SIG-M5 treated with dmso at 0.1 percent for 504 hours (cell line): ENCODE measurements around the gene TIMM17A.
"Not testable (repeated sequence)": the region's sequence is repeated elsewhere in the genome, so short reads cannot be mapped to it uniquely, and the experiment has no call there.

Experiments used
- DNase-seq: peaks from one replicate; lab custom pipeline; 2025; ENCODE audit not compliant: unreplicated experiment; lab: John Stamatoyannopoulos, UW

TIMM17A gene

DNA sequence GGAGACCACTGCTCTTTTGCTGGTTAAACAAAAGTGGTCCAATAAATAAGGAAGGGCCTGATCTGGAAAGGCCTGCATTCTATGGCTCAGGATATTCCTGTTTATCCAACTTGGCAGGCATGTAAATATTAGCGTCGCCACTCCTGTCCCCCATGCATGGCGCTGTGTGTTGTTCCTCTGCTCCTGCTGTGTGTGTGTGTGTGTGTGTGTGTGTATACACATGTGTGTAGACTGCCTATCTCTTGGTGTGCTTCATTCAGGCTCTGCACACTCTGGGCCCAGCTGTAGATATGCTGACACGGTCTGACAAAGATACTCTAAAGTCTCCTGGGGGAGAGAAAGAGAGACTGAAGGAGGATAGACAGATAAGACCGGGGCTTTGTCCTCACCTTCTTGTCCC is 15.7 kb upstream of the TIMM17A start:
- DNase-seq = no peak

DNA sequence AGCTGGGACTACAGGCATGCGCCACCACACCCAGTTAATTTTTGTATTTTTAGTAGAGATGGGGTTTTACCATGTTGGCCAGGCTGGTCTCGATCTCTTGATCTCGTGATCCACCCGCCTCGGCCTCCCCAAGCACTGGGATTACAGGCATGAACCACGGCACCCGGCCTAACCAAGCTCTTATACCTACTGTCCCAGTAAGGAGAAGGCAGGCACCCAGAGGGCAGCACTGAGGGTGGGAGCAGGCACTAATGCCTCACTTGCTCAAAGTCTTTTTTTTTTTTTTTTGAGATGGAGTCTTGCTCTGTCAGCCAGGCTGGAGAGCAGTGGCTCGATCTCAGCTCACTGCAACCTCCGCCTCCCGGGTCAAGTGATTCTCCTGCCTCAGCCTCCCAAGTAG is 15.0 kb upstream of the TIMM17A start:
- DNase-seq = not testable (repeated sequence)

GRCh38 chr1:201941420-201942128 is 13.7 kb upstream of the TIMM17A start:
- DNase-seq = no peak

DNA sequence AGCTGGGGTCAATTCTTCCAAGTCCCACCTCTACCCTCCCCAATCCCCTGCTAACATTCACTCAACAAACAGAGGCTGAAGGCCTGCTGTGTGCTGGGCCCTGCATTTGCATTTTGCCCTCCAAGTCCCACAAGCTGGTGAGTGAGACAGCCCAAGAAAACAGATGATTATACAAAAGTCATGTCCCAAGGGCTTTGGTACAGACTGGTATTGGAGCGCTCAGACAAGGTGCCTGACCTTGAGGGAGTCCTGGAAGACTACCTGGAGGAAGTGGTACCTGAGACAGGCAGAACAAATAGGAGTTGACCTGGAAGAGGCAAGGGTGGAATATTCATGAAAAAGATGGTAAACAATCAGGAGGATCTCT is 13.2 kb upstream of the TIMM17A start:
- DNase-seq = no peak

- no peak for DNase-seq
Measured at GRCh38 chr1:201944002-201944401, 11.3 kb upstream of the TIMM17A start.

DNA sequence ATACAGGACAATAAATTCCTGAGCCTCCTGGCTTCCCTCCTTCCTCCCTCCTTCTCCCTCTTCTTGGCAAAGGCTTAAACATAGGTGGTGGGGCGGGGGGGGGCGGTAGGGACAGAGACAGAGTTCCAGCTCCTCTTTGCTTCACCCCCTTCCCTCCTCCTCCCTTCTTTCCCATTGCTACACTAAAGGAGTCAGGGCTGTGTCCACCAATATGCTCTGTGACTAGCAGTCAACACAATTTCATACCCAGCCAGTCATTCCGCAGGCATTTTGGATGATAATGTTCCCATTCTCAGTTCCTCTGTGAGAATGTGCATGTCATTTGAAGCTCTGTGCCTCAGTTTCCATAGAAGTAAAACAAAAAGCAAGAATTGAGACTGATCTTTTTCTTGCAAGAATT is 10.7 kb upstream of the TIMM17A start:
- no peak for DNase-seq

- DNase-seq = no peak
Measured at GRCh38 chr1:201945157-201945556, 10.1 kb upstream of the TIMM17A start.

DNA sequence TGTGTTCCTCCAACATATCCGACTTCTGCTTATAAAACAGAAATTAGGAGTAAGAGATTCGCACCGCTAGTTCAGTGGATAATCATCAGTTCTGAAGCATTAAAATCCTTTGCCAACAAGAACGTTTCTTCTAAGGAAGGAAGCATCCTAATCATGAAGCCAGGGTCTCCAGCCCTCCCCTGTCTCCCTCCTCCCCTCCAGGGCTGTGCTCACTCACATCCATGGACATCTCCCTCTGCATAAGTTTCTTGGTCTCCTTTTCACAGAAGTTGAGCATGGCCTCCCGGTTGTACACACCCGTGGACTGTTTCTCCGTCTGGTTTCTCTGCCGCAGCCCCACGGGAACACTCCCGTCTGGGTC is 9.5 kb upstream of the TIMM17A start:
- no peak for DNase-seq

DNA sequence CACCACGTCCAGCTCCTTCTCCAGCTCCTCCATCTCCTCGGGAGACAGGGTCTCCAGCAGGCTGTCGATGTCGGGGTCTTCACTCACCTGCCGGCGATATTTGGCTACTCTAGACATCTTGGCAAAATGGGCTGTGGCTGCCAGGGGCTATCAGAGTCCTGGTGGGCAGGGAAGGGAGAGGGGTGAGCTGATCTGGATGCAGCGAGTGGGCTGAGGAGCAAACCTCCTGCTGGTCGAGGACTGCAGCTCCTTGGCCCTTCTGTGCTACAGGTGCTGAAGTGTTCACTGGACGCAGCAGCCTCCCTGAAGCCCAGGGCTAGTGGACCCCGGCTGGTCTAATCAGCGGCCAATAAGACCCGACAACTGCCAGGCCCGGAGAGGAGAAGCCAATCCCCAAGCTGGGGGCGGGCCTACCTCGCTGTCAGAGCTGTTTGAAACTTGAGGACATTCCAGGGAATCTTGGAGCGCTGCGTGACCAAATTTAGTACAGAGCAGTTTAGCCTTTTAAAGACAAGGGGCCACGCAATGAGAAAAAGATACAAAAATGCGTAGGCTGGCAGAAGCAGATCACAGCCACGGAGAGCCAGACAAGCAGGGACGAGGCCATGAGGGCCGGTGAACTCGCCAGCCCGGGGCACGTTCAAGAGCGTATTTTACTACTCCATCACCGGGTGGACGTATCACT is 8.9 kb upstream of the TIMM17A start, which contains the start of gene LMOD1:
Gene LMOD1, minus strand, starts transcription at position 325 of the 685 bp plus-strand sequence. Its CDS starts 208 bp downstream, at position 117.
- DNase-seq = no peak

DNA sequence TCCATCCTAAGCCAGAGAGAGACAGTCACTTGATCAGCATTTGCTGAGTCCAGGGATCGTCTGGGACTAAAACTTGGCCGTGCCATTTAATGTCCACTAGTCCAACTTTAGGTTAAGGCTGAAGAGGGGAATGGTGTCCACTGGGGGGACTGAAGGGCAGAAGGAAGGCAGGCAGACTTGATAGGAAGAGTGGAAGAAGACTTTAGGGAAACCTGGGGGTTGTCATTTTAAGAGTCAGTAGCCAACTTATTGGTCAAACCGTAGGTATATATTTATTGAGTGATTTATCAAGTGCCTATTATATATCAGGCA is 7.7 kb upstream of the TIMM17A start:
- DNase-seq = no peak

- DNase-seq = no peak
Measured at GRCh38 chr1:201949491-201949890, 5.8 kb upstream of the TIMM17A start.

DNA sequence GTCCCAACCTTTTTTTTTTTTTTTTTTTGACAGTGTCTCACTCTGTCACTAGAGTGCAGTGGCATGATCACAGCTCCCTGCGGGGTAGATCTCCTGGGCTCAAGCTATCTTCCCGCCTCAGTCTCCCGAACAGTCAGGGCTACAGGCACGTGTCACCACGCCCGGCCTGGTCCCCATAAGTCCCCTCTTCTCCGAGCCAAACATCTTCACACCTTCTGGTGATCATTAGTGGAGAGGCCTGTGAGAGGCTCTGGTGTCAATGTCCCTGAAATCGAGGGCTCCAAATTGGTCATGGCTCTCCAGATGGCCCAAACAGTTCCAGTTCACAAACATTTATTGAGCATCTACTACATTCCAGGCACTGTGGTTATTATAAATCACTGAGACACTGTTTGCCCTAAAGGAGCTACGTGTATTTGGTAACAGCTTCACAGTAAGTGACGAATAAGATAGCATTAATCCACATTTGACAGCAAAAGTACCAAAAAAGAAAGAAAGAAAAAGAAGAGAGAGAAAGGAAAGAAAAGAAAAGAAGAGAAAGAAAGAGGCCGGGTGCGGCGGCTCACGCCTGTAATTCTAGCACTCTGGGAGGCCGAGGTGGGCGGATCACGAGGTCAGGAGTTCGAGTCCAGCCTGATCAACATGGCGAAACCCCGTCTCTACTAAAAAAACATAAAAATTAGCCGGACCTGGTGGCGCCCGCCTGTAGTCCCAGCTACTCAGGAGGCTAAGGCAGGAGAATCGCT is 867 bp upstream of the TIMM17A start:
- DNase-seq = no peak

GRCh38 chr1:201955729-201956143 is 433 bp downstream of the TIMM17A start:
- peak; percentile 26 for DNase-seq

DNA sequence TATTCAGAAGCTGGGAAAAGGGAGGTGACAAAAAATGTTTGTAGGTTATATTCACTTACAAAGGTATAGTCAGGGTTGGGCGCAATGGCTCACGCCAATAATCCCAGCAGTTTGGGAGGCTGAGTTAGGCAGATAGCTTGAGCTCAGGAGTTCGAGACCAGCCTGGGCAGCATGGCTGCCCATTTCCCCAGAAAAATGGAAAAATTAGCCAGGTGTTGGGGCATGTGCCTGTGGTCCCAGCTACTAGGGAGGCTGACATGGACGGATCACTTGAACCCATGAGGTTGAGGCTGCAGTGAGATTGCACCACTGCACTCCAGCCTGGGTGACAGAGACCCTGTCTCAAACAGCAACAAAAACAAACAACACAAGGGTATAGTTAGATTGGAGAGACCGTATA is 3.0 kb downstream of the TIMM17A start:
- no peak for DNase-seq

GRCh38 chr1:201962382-201962781 is 7.1 kb downstream of the TIMM17A start:
- DNase-seq = not testable (repeated sequence)

GRCh38 chr1:201964261-201964660 is 9.0 kb downstream of the TIMM17A start:
- no peak for DNase-seq

GRCh38 chr1:201966171-201966570 is 10.9 kb downstream of the TIMM17A start:
- no peak for DNase-seq

- DNase-seq = no peak
Measured at GRCh38 chr1:201968202-201968925, 13.1 kb downstream of the TIMM17A start.

- DNase-seq = no peak
Measured at GRCh38 chr1:201970334-201971159, 15.2 kb downstream of the TIMM17A start.

DNA sequence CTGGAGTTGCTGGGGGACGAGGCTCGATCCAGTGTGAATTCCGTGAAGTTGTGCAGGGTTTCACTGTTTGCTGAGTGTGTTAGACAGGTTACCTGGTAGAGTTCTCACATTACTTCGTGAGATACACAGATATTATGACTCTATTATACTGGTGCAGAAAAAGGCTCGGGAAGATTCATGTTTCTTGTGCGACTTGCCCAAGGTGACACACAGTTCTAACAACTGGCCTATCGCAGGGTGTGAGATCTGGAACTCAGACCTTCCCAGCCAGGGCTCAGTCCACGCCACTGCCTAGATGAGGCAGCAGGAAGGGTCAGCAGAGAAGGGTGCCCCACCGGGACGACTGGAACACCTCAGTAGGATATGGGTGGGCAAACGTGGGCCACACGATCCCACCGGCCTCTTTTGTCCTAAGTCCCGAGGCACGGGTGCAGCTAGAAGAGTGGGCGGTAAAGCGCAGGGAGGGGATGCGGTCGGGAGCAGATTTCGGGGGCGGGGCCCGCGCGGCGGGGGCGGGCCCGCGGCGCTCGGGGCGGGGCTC is 26.8 kb downstream of the TIMM17A start:
- DNase-seq = peak; percentile 63
